Vagina (tissue), 2 donors: Measurements from ENCODE around the gene GJC3.

Experiments used
- CTCF ChIP-seq, 3 experiments: fragments of 450-650 bp in 2 of 3; fragments of 200-600 bp in 1 of 3; sonication (generic) in 1 of 3; IDR thresholded peaks; one replicate each; pipeline ENCODE4 v1.5.1; 2017 to 2019; ENCODE audit warnings: antibody characterized with exemption in 3 of 3, mild to moderate bottlenecking in 2 of 3, moderate library complexity in 2 of 3
- POLR2A ChIP-seq, 2 donors: fragments of 450-650 bp; IDR thresholded peaks; one replicate each; pipeline ENCODE4 v1.6.1; 2017; ENCODE audit warnings: antibody characterized with exemption in 2 of 2, mild to moderate bottlenecking in 2 of 2, moderate library complexity in 2 of 2

- TF ChIP-seq CTCF (IDR thresholded peaks at IDR 0.05) (no peak), POLR2A (IDR thresholded peaks at IDR 0.05) (no peak)
Observed at GRCh38 chr7:99969298-99969697, 39.9 kb upstream of the GJC3 start.
